MCF 10A (cell line): ENCODE measurements around the gene RHOBTB3. TPM values are rescaled to one million over a fixed set of nuclear protein-coding genes. Genes with fewer than 3 reads are reported as not detected.

Experiments
- BruUV-seq: library from RNA; stranded (reverse); fragments of 400-500 nt; replicated peaks from 2 replicates; lab custom pipeline; 2021; lab: Mats Ljungman, UMichigan
- CTCF ChIA-PET: fragments of 300-600 bp; sonication (Branson Sonifier 250); formaldehyde crosslinking; extraction: SDS; loops from one replicate; lab custom pipeline; 2021; ENCODE audit warnings: antibody characterized with exemption, inconsistent platforms; lab: Yijun Ruan, JAX
- POLR2A ChIA-PET: fragments of 300-600, 350-650 bp; sonication (Branson Sonifier 250); formaldehyde crosslinking; extraction: SDS; loops from one replicate; lab custom pipeline; 2020; ENCODE audit warnings: antibody characterized with exemption, inconsistent platforms; lab: Yijun Ruan, JAX
- DNase-seq: peaks from one replicate; pipeline ENCODE4 v3.0.0-alpha.2; 2018; ENCODE audit not compliant: unreplicated experiment
- H3K27ac Mint-ChIP-seq: one replicate; pipeline ENCODE4 v1.8.0; 2022; ENCODE audit warnings: mild to moderate bottlenecking, low read depth, mixed read lengths; ENCODE audit not compliant: unreplicated experiment
- H3K27me3 Mint-ChIP-seq: one replicate; pipeline ENCODE4 v1.8.0; 2022; ENCODE audit warnings: mixed read lengths; ENCODE audit not compliant: insufficient read depth, unreplicated experiment
- H3K36me3 Mint-ChIP-seq: one replicate; pipeline ENCODE4 v1.8.0; 2022; ENCODE audit warnings: mild to moderate bottlenecking, moderate library complexity, mixed read lengths; ENCODE audit not compliant: insufficient read depth, unreplicated experiment
- H3K4me1 Mint-ChIP-seq: one replicate; pipeline ENCODE4 v1.8.0; 2022; ENCODE audit warnings: mixed read lengths; ENCODE audit not compliant: insufficient read depth, unreplicated experiment
- H3K4me3 Mint-ChIP-seq: one replicate; pipeline ENCODE4 v1.8.0; 2022; ENCODE audit warnings: mild to moderate bottlenecking, moderate library complexity, mixed read lengths; ENCODE audit not compliant: unreplicated experiment
- H3K9me3 Mint-ChIP-seq: one replicate; pipeline ENCODE4 v1.8.0; 2022; ENCODE audit warnings: mixed read lengths; ENCODE audit not compliant: unreplicated experiment
- CTCF ChIP-seq: fragments of 200-600 bp; IDR thresholded peaks from one replicate; pipeline ENCODE4 v1.8.0; 2022; ENCODE audit warnings: antibody characterized with exemption, mild to moderate bottlenecking; ENCODE audit not compliant: unreplicated experiment
- intact Hi-C: fragments of 100-400 bp; cut with micrococcal nuclease; formaldehyde crosslinking; loops from 2 replicates; pipeline ENCODE4 v1.14.1; 2022
- total RNA-seq: library from RNA; stranded (reverse); gene quantifications from 2 replicates; pipeline ENCODE4 v1.2.3, GENCODE V29; 2022

Gene RHOBTB3
- total RNA-seq, 1 experiment from 2014 or later: 3.4 TPM

DNA sequence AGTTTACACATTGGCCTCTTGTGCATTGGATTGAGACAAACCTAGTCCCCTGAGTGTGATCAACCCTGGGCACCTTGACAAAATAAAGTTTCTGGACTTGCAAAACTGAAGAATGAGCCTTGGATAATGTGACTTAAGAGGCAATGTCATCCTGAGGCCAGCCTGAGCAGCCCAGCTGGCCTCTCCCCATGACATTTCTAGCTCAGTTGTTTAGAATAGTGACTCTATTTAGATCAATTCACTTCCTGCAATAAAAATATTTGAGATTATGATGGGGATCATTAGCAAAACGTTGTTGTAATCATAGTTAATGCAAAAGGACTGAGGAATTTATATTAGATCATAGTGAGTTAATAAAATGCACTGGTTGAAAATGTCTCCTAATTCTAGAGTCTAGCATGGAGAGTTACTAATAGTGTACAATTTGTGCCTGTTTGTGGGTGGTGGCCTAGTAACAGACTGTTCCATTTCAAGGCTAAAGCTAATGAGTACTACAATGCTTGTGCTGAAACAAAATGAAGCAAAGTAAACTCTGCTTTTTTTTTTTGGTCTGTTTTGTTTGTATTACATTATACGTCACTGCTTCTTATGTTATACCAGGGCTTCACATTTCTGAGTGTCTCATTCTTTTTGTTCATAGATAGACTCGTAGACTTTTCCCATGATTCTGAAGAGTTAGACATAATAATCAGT is 10.9 kb upstream of the RHOBTB3 start:
- no peak for TF ChIP-seq CTCF
- Mint-ChIP-seq H3K36me3 (no peaks in the 10 kb centered on the region), H3K27me3 (no peaks in the 10 kb centered on the region), H3K9me3 (no peaks in the 10 kb centered on the region), H3K4me3 (no peak overlapping the region), H3K4me1 (peaks cover 9% of the 10 kb centered on the region), H3K27ac (no peak overlapping the region)
- no peak for DNase-seq
- CTCF ChIA-PET: interaction anchor here (1.4 kb wide), 1 partner anchor 10 kb away, joined by 9 read pairs; no protein-coding TSS in a partner anchor
- no TSS peak for BruUV-seq
- POLR2A ChIA-PET: interaction anchor here (0.8 to 2.5 kb wide), 2 partner anchors 10 to 603 kb away, joined by 3 to 8 read pairs; no protein-coding TSS in a partner anchor
- intact Hi-C loops: no loop called here

DNA sequence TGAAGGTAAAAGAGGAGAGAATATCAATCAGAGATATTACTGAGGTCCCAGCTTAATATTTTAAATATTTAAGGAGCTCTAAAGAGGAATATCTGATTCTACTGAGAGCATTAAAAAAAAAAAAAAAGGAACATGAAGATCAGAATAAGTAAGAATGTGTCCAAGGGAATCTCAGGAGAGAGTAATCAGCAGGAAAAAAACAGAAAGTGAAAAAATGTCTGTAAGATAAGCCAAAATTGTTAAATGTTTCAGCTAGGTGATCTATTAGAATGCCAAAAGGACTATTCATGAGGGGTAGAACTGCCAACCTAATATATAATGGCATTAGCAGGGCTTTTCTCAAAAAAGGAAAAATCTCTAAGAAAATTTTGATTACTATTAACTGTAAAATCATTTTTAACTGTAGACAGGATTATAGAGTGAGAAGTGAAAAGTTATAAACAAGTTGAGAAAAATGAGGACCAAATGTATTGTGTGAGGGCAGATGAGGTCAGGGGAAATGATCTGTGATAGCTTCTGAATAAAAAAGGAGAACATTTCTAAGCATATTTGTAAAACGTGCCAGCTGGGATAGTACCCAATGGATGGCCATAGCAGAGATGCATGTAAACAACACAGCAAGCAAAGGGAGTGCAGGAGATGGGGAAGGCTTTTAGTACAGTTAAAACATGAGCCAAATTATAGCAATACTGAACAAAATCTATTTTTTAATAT is 9.4 kb upstream of the RHOBTB3 start:
- H3K36me3 Mint-ChIP-seq: no peaks in the 10 kb centered on the region
- H3K27ac Mint-ChIP-seq: no peak overlapping the region
- CTCF ChIA-PET: interaction anchor here (0.8 to 1.4 kb wide), 3 partner anchors 9 to 70 kb away, joined by 3 to 9 read pairs (median 5); no protein-coding TSS in a partner anchor
- BruUV-seq: no TSS peak
- no peak overlapping the region for H3K4me3 Mint-ChIP-seq
- intact Hi-C loops: no loop called here
- TF ChIP-seq CTCF: no peak
- H3K4me1 Mint-ChIP-seq: no peaks in the 10 kb centered on the region
- DNase-seq: no peak
- H3K27me3 Mint-ChIP-seq: no peaks in the 10 kb centered on the region
- no peaks in the 10 kb centered on the region for H3K9me3 Mint-ChIP-seq
- POLR2A ChIA-PET: interaction anchor here (2.5 kb wide), 1 partner anchor 9 kb away, joined by 8 read pairs; no protein-coding TSS in a partner anchor

- TF ChIP-seq CTCF: no peak
- Mint-ChIP-seq H3K4me3 (no peak overlapping the region), H3K27ac (no peak overlapping the region), H3K4me1 (no peaks in the 10 kb centered on the region), H3K36me3 (no peaks in the 10 kb centered on the region), H3K27me3 (no peaks in the 10 kb centered on the region), H3K9me3 (no peaks in the 10 kb centered on the region)
- BruUV-seq: no TSS peak
- POLR2A ChIA-PET: interaction anchor here (0.9 to 1.2 kb wide), 3 partner anchors 8 to 77 kb away, joined by 3 to 5 read pairs (median 4); partner anchors contain the start of gene RFESD
- CTCF ChIA-PET: interaction anchor here (0.6 to 3.6 kb wide), 3 partner anchors 49 to 59 kb away, joined by 3 to 16 read pairs (median 4); no protein-coding TSS in a partner anchor
- no peak for DNase-seq
- intact Hi-C loops: no loop called here
Observed at GRCh38 chr5:95723632-95724369, 7.3 kb upstream of the RHOBTB3 start.
